Psoas muscle (tissue), 8 donors: ENCODE data around the gene SPON1. TPM values are rescaled to one million over a fixed set of nuclear protein-coding genes. Genes with fewer than 3 reads are reported as not detected.

Source experiments
- ATAC-seq, 4 donors: fragments of 200-7000 bp; cut with Tn5 transposase; one replicate each; pipeline ENCODE4 v1.9.1; 2020; ENCODE audit warnings: moderate library complexity in 3 of 4, mild to moderate bottlenecking in 2 of 4
- DNase-seq, 2 donors: peaks; one replicate each; pipeline ENCODE4 v3.0.0-alpha.2; 2020
- H3K27ac ChIP-seq: fragments of 200-600 bp; one replicate; pipeline ENCODE4 v1.8.0; 2022
- H3K27me3 ChIP-seq, 3 donors: fragments of 200-600 bp in 1 of 3; one replicate each; pipeline versions ENCODE4 v1.6.1 to v1.8.0; 2013 to 2022; ENCODE audit warnings: low read length in 2 of 3, mild to moderate bottlenecking in 2 of 3, moderate library complexity in 1 of 3; ENCODE audit not compliant: insufficient read depth in 3 of 3
- H3K36me3 ChIP-seq, 2 donors: fragments of 200-600 bp in 1 of 2; one replicate each; pipeline versions ENCODE4 v1.6.1 to v1.8.0; 2013 to 2022; ENCODE audit warnings: low read depth in 1 of 2, mild to moderate bottlenecking in 1 of 2, moderate library complexity in 1 of 2; ENCODE audit not compliant: insufficient read depth in 1 of 2
- H3K4me1 ChIP-seq: fragments of 200-600 bp; one replicate; pipeline ENCODE4 v1.8.0; 2022
- H3K4me3 ChIP-seq: fragments of 200-600 bp; one replicate; pipeline ENCODE4 v1.8.0; 2022; ENCODE audit warnings: mild to moderate bottlenecking
- H3K9me3 ChIP-seq: fragments of 200-600 bp; one replicate; pipeline ENCODE4 v1.8.0; 2022
- WGBS, 3 donors: extraction: QIAGEN DNeasy Blood & Tissue Kit; methylation state at CpG; one replicate each; pipeline versions ENCODE4 v1.1.6 to v1.1.7; 2013; 5-methylcytosine and 5-hydroxymethylcytosine counted together
- intact Hi-C, 2 donors: fragments of 100-400 bp; cut with DNase I; formaldehyde crosslinking; loops; one replicate each; pipeline versions ENCODE4 v1.11.0 to v1.14.2; 2022
- polyA plus RNA-seq, 3 donors: library from polyadenylated mRNA; stranded (reverse); fragments of 200-250 nt; gene quantifications; one replicate each; pipeline ENCODE4 v1.2.3, GENCODE V29; 2013
- total RNA-seq, 4 donors: library from RNA; stranded (reverse); fragmentation: NEBNext Ultra II Directional in 2 of 4; extraction: Animal tissue kit (Norgen Biotek cat#: 25700) in 2 of 4; gene quantifications; one replicate each; pipeline versions ENCODE4 v1.2.1 to v1.2.4, GENCODE V29; 2021 to 2023
- TF ChIP-seq, protein P1 (sequence below): fragments of 200-600 bp; IDR thresholded peaks from one replicate; pipeline ENCODE4 v1.8.0; 2022; ENCODE audit warnings: antibody characterized with exemption
- donor health status: healthy with polysubstance abuse.
- donor health status: DM: no; HTN: no; CAD: no; lungs with moderate emphysema.
- donor health status: Bipolar disorder and iron deficiency.
- donor health status: healthy.
- donor health status: DM: yes; HTN: yes; CAD: no.
- donor health status: DM: no; HTN: no; CAD: no.
- donor health status: DM: no; HTN: no; CAD: no.
- donor health status: DM: yes; HTN: yes; CAD: no.

SPON1 gene
- total and polyA plus RNA-seq, 7 donors = 0.24 to 1.6 (median 1.2) TPM

DNA sequence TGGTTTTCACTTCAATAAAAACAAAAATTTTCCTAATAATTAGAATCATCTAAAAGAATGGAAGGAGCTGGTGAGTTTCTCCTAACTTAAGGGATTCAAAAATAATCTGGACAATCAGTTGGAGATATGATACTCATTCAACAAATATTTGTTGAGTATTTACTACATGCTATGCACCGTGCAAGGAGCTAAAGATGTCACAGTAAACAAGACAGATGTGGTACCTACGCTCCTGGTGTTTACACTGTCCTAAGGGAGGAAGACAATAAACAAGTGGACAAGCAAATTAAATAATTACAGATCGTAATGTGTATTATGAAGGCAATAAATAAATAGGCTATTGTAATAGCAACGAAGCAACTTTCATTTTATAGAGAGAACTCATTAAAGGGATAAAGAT is 9.9 kb upstream of the SPON1 start:
- Histone ChIP-seq H3K4me3 (no peak overlapping the region), H3K27ac (no peak overlapping the region), H3K4me1 (no peaks in the 10 kb centered on the region), H3K27me3 (peaks cover 0 to 28% (median 0%) of the 10 kb centered on the region in 3 donors), H3K36me3 (no peaks in the 10 kb centered on the region), H3K9me3 (no peaks in the 10 kb centered on the region)
- ATAC-seq (no peak), DNase-seq (no peak)
- WGBS, 3 donors = 87 to 93% (median 88%) methylated on average over 4 of the region's 4 CpGs
- intact Hi-C loops = loop anchor here in 1 of 2 donors (10.0 kb wide), 1 partner anchor 192 kb away; no protein-coding TSS in a partner anchor
- TF ChIP-seq, protein P1, sequence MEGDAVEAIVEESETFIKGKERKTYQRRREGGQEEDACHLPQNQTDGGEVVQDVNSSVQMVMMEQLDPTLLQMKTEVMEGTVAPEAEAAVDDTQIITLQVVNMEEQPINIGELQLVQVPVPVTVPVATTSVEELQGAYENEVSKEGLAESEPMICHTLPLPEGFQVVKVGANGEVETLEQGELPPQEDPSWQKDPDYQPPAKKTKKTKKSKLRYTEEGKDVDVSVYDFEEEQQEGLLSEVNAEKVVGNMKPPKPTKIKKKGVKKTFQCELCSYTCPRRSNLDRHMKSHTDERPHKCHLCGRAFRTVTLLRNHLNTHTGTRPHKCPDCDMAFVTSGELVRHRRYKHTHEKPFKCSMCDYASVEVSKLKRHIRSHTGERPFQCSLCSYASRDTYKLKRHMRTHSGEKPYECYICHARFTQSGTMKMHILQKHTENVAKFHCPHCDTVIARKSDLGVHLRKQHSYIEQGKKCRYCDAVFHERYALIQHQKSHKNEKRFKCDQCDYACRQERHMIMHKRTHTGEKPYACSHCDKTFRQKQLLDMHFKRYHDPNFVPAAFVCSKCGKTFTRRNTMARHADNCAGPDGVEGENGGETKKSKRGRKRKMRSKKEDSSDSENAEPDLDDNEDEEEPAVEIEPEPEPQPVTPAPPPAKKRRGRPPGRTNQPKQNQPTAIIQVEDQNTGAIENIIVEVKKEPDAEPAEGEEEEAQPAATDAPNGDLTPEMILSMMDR = no peak

DNA sequence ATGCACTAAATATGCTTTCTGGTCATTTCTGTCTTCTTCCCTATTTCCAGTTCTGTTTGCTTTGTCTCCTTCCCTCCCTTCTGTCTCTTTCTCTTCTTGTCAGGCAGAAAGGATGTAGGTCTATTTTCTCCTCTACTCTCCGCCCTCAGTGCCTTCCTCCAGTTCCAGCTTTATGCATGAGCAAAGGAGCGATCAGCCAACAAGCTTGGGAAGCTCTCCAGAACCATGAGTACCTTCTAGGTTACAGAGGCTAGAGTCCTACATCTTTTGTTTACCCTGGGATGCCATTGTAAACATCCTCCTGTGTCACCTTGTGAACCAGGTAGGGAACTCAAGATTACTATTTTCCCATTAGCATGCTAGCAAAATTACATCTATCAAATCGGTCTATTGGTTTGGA is 7.9 kb upstream of the SPON1 start:
- H3K27ac ChIP-seq = no peak overlapping the region
- DNase-seq (no peak), ATAC-seq (no peak)
- 75 to 87% (median 81%) methylated on average over 3 of the region's 3 CpGs for WGBS, 3 donors
- H3K4me1 ChIP-seq = no peaks in the 10 kb centered on the region
- peaks cover 0 to 42% (median 0%) of the 10 kb centered on the region in 3 donors for H3K27me3 ChIP-seq
- no peaks in the 10 kb centered on the region for H3K9me3 ChIP-seq
- intact Hi-C loops = loop anchor here in 1 of 2 donors (10.0 kb wide), 1 partner anchor 190 kb away; no protein-coding TSS in a partner anchor
- H3K36me3 ChIP-seq = no peaks in the 10 kb centered on the region
- TF ChIP-seq, protein P1 = no peak
- H3K4me3 ChIP-seq = no peak overlapping the region

DNA sequence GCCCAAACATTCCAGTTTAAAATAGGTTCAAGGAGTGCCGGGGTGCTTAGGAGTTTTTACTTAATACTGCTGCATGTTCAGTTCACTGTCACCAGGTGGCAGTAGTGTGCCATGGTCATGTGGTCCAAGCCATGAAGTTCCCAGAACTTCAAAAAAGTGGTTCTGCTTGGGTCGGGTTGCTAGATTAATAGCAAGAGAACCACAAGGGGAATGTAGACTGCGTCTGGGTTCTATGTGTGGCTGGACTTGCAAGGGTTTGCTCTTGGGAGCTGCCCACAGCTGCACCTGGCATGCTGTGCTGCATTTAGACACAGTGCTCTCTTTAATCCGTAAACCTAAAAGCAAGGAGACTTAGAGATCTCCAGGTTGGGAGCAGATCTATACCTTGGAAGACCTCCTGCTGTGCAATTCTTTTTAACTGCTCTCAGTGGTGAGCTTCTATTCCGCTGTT is 6.5 kb upstream of the SPON1 start:
- peak in 1 of 2 donors; percentile 55 for DNase-seq
- Histone ChIP-seq H3K4me3 (no peak overlapping the region), H3K4me1 (no peaks in the 10 kb centered on the region), H3K27me3 (peaks cover 0 to 56% (median 0%) of the 10 kb centered on the region in 3 donors), H3K36me3 (no peaks in the 10 kb centered on the region), H3K9me3 (no peaks in the 10 kb centered on the region), H3K27ac (no peak overlapping the region)
- peak in 3 of 4 donors; percentile 66 to 68 (median 68) for ATAC-seq
- WGBS, 3 donors = 34 to 38% (median 34%) methylated on average over 5 of the region's 5 CpGs
- TF ChIP-seq, protein P1 = peak; percentile 67
- intact Hi-C loops = loop anchor here (2.0 to 10.0 kb wide), 2 partner anchors 189 to 293 kb away; no protein-coding TSS in a partner anchor

DNA sequence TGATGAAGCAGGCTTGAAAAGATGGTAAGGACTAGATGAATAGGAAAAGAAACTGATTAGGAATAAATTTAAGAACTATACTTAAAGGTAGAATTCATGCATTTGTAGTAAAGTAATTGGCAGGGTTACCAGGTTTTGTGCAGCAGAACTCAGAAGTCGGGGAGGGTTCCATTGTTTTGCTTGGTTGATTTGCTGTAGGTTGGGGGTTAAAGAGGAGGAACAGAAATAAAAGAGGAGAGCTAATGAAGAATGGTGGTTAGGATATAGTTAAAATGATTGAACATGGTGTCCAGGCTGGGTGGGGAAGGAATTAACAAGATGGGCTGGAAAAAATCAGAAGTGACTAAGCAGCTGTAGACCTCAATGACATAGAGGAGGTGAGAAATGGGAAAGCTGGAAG is 5.5 kb upstream of the SPON1 start:
- Histone ChIP-seq H3K4me1 (no peaks in the 10 kb centered on the region), H3K4me3 (no peak overlapping the region), H3K36me3 (no peaks in the 10 kb centered on the region), H3K9me3 (no peaks in the 10 kb centered on the region), H3K27ac (no peak overlapping the region), H3K27me3 (peaks cover 0 to 66% (median 0%) of the 10 kb centered on the region in 3 donors)
- intact Hi-C loops = loop anchor here (2.0 to 10.0 kb wide), 2 partner anchors 188 to 292 kb away; no protein-coding TSS in a partner anchor
- ATAC-seq (no peak), DNase-seq (no peak)
- WGBS, 3 donors = 93 to 100% (median 94%) methylated on average over 1 of the region's 1 CpG
- TF ChIP-seq, protein P1 = no peak
